Measurements from ENCODE around the gene HIPK3.
"Not testable (repeated sequence)": the region's sequence is repeated elsewhere in the genome, so short reads cannot be mapped to it uniquely, and the experiment has no call there.

The HIPK3 gene

DNA sequence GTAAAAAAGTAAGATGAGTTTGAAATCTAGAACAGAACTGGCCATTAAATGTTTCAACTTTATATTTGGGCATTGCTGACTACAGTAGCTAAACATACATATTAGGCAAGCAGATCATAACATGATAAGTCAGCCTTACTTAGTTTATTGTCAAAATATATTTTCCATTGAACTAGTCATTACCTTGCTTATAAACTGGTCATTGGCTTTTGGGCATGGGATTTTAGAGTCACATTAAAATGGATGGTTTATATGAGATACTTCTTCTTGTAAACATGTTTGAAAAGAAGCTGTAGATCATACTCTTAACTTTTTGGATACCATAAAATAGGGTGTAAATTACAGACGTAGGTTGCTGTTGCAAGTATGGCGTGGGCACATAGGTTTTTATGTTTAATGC is 2.7 kb downstream of the HIPK3 start:
- DNase-seq (ENCODE audit: low spot score): no peak

DNA sequence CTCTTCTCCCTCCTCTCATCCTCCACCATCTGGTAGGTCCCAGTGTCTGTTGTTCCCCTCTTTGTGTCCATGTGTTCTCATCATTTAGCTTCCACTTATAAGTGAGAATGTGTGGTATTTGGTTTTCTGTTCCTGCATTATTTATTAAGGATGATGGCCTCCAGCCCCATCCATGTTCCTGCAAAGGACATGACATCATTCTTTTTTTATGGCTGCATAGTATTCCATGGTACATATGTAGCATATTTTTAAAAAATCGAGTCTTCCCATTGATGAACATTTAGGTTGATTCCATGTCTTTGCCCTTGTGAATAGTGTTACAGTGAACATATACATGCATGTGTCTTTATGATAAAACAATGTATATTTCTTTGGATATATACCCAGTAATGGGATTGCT is 4.2 kb downstream of the HIPK3 start:
- not testable (repeated sequence) for DNase-seq (ENCODE audit: low spot score)

DNA sequence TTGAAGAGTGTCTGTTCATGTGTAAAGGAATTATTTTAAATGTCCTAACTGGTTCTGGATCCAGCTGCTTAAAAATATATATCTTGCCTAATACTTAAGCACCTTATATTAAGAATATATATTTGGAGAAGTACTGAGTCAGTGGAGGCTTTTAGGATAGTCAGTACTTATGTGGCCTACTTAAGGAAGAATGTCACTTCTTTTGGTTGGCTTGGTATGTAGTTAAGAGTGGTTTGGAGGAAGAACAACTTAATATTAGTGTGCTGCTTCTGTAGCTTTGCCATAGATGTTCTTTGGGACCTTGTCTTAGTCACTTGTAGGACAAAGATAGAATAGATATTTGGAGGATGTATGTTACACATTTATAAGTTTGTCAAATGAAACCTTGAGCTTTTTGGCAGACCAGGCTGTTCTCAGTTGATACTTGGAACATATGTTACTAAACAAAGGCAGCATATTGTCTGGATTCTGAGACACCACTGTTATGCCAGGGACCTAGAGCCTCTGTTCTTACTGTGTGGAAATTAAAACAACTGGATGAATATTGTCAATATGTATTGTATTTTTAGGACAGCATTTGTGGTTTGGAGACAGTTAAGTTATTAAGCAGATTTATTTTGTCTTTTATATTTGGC is 4.9 kb downstream of the HIPK3 start:
- DNase-seq (ENCODE audit: low spot score): no peak

DNA sequence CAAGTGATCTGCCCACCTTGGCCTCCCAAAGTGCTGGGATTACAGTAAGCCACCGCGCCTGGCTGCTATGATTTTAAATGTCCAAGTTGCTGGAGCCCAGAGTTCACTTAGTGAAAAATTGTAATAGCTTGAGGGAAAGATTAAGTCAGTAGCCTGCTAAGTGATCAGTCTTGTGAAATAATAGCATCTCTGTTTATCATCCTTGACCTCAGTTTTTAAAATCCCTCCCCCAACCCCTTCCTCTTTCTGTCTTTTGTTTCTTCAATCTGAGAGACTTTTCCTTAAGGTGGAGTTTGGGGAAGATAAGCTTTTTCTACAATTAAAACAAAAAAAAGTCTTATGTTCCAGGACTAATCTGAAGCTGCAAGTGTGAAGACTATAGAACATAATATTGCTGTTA is 6.4 kb downstream of the HIPK3 start:
- no peak for DNase-seq (ENCODE audit: low spot score)

DNA sequence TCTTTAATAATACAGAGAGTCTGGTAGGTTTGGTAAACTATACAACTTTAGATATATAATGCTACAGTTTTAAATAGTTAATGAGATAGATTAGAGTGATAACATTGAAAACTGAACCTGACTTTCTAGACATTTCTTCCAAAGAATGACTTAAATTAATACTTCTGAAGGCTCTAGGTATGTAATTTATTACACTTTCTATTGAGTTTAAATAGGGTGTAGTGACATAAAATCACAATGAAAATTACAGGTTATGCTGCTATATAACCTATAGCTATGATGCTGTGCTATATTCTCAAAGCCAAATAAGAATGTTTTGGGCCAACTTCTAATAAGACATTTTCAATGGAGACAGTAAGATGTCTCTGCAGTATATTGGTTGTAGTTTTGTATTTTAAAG is 7.7 kb downstream of the HIPK3 start:
- no peak for DNase-seq (ENCODE audit: low spot score)

DNA sequence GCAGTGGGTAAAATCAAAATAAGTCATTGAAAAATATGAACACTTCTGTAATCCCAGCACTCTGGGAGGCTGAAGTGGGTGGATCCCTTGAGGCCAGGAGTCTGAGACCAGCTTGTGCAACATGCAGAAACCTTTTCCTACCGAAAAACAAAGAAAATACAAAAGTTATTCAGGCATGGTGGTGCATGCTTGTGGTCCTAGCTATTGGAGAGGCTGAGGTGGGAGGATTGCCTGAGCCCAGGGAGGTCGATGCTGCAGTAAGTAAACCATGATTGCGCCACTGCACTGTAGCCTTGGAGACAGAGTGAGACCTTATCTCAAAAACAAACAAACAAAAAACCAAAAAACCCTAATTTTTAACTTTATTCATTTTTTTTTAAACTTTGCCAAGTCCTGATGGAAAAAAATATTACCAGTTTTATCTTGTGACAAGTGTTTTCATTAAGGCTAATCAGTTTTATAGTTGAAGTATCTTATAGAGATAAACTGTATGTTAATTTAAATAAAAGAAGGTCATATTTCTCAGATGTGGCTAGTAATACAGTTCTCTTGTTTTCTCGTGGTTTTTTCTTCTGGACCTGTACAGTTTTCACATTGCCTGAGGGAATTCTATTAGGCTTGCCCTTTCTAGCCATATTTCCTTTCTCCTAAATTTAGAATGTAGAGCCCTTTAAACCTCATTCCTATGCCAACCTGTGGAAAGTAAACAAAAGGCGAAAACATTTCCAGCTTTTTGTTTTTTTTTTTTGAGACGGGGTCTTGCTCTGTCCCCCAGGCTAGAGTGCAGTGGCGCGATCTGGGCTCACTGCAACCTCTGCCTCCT is 9.4 kb downstream of the HIPK3 start:
- DNase-seq (ENCODE audit: low spot score): no peak

DNA sequence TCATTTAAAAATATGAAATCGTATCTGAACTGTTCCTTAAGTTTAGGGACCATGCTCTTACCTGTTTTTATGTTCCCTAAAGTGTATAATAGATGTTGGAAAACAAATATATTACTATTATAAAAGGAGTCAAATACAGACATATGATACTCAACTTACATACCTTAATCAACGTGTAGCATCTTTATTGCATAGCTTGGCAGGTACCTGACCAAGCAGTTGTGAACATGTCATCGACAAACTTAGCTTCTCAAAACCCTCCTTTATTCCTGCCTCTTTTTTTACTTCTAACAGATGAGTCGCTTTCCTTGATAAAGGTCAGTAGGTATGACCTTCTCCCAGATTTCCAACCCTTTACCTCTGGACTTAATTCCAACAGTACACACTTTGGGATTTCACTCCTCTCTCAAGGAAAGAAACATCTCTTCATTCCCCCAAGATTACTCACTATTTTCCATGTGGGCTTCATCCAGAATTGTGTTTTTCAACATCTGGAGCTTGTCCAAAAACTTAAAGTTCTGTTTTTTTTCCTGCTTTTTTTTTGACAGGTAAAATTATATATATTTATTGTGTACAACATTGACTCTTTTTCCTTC is 11.9 kb downstream of the HIPK3 start:
- DNase-seq (ENCODE audit: low spot score): no peak

DNA sequence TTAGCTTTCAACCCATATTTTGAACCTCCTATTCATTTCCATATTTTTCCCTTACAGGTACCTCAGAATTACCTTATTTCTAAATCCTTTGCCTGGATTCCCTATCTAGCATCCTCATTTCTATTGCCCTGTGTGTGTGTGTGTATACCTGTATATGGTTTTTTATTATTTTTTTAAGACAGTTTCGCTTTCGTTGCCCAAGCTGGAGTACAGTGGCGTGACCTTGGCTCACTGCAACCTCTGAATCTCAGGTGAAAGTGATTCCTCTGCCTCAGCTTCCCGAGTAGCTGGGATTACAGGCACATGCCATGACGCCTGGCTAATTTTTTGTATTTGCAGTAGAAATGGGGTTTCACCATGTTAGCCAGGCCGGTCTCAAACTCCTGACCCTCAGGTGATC is 12.6 kb downstream of the HIPK3 start:
- DNase-seq (ENCODE audit: low spot score): no peak

DNA sequence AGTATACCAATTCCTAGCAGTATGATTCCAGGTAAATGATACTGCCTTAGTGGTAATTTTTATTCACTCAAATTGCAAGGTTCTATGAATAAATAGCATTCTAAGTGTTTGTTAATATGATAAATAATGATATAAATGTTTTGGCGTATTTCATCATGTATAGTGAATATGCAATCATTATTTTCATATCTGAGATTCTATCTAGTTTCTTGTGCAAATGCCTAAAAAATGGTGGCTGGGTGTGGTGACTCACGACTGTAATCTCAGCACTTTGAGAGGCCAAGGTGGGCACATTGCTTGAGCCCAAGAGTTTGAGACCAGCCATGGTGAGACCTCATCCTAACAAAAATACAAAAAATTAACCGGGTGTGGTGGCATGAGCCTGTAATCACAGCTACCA is 13.9 kb downstream of the HIPK3 start:
- no peak for DNase-seq (ENCODE audit: low spot score)

DNA sequence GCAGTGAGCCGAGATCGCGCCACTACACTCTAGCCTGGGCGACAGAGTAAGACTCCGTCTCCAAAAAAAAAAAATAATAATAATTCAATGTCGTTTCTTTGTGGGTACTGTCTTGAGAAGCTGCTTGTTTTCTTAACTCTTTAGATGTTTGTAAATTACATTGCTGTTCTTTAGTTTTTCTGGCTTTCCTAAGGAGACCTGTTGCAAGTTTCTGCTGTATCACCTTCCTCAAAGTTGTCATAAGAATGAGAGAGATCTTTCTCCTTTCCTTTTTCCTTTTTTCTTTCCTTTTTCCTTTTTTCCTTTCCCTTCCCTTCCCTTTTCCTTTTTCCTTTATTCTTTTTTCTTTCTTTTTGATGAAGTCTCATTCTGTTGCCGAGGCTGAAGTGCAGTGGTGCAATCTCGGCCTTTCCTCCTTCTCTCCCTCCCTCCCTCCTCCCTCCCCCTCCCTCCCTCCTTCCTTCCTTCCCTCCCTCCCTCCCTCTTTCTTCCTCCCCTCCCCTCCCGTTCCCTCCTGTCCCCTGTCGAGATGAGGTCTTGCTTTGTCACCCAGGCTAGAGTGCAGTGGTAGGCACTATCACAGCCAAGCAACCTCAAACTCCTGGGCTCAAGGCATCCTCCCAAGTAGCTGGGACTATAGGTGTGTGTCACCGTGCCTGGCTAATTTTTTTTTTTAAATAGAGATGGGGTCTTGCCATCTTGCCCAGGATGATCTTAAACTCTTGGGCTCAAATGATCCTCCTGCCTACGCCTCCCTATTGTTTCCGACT is 15.3 kb downstream of the HIPK3 start:
- no peak for DNase-seq (ENCODE audit: low spot score)

DNA sequence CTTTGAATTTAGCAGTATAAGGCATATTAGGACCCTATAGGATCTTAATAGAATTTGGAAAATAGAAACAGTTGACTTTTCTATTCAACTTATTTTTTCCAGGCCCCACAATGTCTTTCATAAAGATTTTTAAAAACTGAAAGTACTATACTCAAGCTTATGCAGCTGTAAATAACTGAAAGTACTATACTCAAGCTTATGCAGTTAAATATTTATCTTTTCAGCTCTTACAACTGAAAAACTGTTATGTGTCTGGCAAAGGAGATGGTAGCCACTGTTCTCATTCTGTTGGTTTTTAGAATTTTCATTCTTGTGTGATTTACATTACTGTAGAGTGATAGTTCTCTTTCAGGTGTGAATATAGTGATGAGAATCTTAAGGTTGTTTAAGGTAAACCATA is 16.5 kb downstream of the HIPK3 start:
- DNase-seq (ENCODE audit: low spot score): no peak

DNA sequence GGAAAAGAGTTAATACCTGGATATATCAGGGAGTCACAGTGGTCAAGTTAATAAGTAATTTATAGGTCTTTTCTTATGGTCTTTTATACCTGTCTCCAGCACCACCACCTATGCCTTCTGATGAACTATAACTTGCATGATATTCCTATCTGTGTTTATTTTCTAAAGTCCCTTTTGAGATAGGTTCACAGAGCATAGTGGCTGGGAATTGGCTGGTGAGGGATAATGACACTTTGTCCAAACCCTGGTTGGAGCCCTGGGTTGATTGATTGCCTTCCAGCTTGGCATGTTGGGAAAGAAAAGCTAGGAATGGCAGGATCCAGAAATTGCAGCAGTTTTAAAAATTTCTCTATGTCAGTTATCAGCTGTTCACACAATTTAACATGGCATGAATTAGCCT is 23.2 kb downstream of the HIPK3 start:
- DNase-seq (ENCODE audit: low spot score): no peak

DNA sequence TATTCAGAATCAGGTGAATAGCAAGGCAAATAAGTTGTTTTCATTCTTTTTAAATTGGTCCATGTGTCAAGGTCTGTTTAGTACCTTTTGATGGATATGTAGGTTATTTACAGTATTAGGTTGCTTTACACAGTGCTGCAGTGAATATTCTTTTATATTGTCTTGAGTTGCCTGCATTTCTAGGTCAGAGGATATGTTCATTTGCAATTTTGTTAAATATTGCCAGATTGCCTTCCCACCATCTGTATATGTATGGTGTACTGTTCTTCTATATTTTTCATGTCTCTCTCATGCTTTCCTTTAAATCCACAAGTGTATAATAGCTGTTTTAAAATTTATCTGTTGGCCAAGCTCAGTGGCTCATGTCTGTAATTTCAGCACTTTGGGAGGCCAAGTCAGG is 24.6 kb downstream of the HIPK3 start:
- no peak for DNase-seq (ENCODE audit: low spot score)

DNA sequence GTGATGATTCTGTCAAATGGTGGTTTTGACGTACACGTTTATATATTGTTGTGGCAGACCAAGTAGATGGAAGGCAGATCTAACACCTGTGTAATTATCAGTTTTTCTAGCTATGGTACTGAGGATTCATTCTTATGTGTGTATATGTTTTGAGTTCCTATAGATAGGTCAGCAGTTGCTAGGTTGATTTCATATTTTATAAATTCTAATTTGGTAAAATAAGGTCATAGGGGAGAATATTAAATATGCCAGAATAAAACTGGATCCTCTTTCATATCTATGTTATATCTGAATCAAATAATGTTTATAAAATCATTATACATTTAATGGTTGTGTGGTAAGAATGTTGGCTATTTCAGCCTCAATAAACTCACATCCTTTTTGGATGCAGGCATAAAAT is 27.6 kb downstream of the HIPK3 start:
- no peak for DNase-seq (ENCODE audit: low spot score)

DNA sequence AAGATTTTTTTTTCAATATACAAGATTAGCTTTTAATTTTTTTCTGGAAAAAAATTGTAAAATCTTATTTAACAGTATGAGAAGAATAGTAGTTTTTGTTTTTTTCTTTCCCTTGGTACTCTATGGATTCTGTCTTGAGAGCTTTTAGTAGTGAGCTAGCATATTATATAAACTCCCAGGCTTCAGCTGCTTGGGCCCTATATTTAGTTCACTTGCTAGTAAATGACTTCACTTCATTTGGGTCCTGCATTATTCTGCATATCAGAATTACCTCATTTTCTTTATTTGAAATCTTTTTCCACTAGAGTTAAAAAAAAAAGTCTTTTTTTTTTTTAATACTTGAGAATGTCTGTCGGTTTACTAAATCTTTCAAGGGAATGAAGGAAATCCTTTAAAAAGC is 33.1 kb downstream of the HIPK3 start:
- no peak for DNase-seq (ENCODE audit: low spot score)

DNA sequence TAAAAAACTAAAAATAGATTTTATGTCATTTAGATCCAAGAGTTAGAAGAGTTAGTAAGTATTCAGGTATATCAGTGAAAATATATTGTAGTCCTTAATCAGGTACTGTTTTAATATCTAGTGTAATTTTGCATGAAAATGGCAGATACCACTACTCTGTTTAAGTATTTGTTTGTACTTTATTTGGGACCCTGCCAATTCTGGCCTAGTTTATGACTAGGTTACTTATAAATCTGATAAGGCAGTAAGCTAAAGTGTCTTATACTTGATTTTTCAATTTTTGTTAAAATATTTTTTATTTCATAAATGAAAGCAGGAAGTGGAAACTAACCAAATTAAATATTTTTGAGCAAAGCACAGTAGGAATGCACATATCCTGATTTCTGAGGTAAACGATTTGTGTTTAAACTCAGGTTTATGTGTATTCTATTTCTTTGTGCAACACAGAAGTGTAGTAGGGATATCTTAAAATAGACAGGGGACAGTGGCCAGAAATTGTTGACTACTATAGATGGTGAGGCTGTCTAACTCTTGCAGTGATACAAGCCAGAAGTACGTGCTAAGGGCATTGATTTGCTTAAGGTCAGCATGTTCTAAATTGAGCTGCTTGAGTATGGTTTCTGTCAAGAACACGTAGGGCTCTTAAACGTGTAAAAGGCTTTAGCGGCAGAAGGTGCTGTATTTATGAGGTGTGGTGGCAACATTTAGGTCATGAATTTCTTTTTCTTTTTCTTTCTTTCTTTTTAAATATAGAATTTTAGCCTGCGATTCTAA is 34.0 kb downstream of the HIPK3 start:
- no peak for DNase-seq (ENCODE audit: low spot score)

DNA sequence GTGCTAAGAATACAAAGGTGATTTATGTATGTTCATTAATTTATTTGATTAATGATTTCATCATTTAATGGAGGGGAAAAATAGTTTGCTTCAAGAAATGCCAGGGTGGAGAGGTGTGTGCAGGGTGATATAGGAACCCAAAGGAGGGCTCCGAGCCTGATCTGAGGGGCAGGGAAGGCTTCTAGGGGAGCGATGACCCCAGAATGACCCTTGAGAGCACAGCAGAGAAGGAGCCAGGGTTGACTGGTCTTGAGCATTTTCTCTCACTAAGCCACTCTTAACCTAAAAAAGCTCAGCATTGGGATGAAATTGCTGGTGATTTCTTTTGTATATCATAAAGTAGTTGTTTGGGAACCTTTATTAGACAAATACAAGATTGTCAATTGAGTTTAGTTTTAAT is 35.1 kb downstream of the HIPK3 start:
- no peak for DNase-seq (ENCODE audit: low spot score)

DNA sequence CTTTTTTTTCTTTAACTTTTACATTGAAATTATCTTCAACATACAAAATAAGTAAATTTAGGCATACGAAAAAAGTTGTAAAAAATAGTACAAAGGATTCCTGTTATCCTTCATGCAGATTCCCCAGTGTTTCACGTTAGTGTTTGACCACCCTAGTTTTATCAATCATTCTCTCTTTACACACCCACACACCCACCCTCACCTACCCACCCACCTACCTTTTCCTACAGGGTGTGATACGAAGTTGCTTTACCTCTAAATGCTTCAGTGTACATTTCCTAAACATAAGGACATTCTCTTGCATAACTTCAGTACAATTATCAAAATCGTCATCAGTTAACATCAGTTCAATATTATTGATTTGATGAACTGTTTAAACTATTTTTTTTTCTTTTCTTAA is 37.0 kb downstream of the HIPK3 start:
- DNase-seq (ENCODE audit: low spot score): no peak

DNA sequence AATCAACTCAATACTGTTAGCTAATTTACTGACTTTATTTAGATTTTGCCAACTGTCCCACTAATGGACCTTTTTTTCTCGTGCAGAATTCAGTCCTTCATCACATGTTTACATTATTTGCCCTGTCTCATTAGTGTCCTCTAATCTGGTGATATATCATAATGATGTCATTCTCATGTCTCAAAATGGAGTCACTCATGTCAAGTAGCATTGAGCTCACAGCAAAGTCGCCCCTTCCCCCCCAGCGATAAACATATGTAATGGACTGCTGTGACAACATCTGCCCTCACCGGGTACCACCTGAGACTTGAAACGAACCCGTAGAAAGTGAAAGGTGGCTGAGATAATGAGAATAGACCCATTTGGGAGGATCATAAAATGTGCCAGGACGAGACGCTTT is 37.6 kb downstream of the HIPK3 start:
- DNase-seq (ENCODE audit: low spot score): no peak

DNA sequence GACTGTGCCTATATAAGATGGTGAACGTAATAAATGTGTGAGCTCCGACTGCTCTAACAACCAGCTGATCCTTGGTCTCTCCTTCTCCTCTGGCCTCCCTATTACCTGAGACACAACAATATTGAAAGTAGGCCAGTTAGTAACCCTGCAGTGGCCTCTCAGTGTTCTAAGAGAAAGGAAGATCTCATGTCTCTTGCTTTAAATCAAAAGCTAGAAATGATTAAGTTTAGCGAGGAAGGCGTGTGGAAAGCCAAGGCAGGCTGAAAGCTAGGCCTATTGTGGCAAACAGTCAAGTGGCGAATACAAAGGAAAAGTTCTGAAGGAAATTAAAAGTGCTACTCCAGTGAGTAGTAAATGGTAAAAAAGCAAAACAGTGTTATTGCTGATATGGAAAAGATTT is 39.5 kb downstream of the HIPK3 start:
- DNase-seq (ENCODE audit: low spot score): no peak

DNA sequence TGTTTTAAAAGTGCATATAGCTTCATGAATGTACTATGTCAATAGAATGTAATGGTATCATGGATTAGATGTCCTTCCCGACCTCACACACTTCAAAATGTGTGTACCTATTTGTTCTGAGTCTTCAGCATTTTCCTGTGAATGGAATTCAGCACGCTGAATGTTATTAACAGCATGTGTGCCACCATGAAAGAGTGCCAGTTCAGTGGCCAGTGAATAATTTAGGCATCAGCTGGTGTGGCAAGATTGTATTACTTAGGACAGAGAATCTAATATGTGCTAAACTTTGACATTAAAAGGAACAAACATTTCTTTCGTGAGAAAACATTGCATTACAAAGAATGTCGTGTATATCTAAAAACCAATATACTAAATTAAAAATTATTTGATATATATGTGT is 46.4 kb downstream of the HIPK3 start:
- no peak for DNase-seq (ENCODE audit: low spot score)

DNA sequence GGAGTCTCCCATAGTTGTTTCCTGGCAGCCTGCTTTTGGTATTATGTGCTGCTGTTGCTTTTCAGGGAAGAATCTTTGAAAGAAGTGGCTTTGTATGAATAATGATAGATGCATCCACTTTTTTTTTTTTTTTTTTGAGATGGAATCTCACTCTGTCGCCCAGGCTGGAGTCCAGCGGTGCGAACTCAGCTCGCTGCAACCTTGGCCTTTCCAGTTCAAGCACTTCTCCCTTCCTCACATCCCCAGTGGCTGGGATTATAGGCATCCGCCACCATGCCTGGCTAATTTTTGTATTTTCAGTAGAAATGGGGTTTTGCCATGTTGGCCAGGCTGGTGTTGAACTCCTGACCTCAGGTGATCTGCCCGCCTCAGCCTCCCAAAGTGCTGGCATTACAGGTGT is 49.6 kb downstream of the HIPK3 start:
- DNase-seq (ENCODE audit: low spot score): not testable (repeated sequence)

Data from CD4-positive, alpha-beta T cell treated with Interleukin-2 at 100 ng/mL for 4 hours (primary cell).